Measurements from ENCODE around the gene CATSPERD. TPM values are rescaled to one million over a fixed set of nuclear protein-coding genes. Genes with fewer than 3 reads are reported as not detected.
A peak's percentile ranks its signal among the peaks of the same experiment; 100 is the strongest.

Gene CATSPERD
- total and polyA plus RNA-seq, 9 of the 15 experiments (the other 6 are each of a cell fraction or from before 2014, with no cell fraction given) = not detected

DNA sequence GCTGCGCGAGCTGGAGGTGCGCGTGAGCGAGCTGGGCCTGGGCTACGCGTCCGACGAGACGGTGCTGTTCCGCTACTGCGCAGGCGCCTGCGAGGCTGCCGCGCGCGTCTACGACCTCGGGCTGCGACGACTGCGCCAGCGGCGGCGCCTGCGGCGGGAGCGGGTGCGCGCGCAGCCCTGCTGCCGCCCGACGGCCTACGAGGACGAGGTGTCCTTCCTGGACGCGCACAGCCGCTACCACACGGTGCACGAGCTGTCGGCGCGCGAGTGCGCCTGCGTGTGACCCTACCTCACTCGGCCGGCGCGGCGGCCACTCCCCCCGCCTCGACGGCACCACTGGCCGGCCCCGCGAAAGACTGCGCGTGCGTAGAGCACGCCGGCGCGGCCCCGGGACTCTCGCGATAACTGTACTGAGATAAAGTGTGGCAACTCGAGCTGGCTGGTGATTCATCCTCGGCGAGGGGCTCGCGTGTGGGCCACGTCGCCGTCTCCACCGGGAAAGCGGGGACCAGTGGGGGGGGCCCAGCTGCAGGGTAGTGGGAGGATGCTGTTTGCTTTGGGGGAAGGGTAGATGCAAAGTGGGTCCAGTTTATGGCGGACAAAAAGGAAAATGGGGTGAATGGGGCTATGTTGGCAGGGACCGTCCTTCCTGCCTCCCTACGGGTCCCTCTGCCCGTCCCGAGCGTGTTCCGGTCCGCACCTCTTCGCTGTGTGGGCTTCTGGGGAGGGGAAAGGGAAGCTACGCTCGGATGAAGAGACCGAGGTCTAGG is 107.6 kb downstream of the CATSPERD start (continued):
- TF ChIP-seq, protein P1, sequence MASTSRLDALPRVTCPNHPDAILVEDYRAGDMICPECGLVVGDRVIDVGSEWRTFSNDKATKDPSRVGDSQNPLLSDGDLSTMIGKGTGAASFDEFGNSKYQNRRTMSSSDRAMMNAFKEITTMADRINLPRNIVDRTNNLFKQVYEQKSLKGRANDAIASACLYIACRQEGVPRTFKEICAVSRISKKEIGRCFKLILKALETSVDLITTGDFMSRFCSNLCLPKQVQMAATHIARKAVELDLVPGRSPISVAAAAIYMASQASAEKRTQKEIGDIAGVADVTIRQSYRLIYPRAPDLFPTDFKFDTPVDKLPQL (IDR thresholded peaks at IDR 0.05; ENCODE audit: extremely low read depth, insufficient read length) = no peak
- TF ChIP-seq, protein P2, sequence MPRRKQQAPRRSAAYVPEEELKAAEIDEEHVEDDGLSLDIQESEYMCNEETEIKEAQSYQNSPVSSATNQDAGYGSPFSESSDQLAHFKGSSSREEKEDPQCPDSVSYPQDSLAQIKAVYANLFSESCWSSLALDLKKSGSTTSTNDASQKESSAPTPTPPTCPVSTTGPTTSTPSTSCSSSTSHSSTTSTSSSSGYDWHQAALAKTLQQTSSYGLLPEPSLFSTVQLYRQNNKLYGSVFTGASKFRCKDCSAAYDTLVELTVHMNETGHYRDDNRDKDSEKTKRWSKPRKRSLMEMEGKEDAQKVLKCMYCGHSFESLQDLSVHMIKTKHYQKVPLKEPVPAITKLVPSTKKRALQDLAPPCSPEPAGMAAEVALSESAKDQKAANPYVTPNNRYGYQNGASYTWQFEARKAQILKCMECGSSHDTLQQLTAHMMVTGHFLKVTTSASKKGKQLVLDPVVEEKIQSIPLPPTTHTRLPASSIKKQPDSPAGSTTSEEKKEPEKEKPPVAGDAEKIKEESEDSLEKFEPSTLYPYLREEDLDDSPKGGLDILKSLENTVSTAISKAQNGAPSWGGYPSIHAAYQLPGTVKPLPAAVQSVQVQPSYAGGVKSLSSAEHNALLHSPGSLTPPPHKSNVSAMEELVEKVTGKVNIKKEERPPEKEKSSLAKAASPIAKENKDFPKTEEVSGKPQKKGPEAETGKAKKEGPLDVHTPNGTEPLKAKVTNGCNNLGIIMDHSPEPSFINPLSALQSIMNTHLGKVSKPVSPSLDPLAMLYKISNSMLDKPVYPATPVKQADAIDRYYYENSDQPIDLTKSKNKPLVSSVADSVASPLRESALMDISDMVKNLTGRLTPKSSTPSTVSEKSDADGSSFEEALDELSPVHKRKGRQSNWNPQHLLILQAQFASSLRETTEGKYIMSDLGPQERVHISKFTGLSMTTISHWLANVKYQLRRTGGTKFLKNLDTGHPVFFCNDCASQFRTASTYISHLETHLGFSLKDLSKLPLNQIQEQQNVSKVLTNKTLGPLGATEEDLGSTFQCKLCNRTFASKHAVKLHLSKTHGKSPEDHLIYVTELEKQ (CRISPR knock-in tag; IDR thresholded peaks at IDR 0.05) = no peak
- TF ChIP-seq ELF2 (CRISPR knock-in tag; IDR thresholded peaks at IDR 0.05) = no peak
- TF ChIP-seq ZBTB26 (CRISPR knock-in tag; IDR thresholded peaks at IDR 0.05) = peak; percentile 86
- TF ChIP-seq ETV6 (IDR thresholded peaks at IDR 0.05; ENCODE audit: borderline replicate concordance in 1 of 2, low read depth in 2 of 2, low read length in 1 of 2) = no peak
- no peak for TF ChIP-seq ETV6 (CRISPR knock-in tag; IDR thresholded peaks at IDR 0.05; ENCODE audit: borderline replicate concordance)
- TF ChIP-seq, protein P3, sequence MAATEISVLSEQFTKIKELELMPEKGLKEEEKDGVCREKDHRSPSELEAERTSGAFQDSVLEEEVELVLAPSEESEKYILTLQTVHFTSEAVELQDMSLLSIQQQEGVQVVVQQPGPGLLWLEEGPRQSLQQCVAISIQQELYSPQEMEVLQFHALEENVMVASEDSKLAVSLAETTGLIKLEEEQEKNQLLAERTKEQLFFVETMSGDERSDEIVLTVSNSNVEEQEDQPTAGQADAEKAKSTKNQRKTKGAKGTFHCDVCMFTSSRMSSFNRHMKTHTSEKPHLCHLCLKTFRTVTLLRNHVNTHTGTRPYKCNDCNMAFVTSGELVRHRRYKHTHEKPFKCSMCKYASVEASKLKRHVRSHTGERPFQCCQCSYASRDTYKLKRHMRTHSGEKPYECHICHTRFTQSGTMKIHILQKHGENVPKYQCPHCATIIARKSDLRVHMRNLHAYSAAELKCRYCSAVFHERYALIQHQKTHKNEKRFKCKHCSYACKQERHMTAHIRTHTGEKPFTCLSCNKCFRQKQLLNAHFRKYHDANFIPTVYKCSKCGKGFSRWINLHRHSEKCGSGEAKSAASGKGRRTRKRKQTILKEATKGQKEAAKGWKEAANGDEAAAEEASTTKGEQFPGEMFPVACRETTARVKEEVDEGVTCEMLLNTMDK (IDR thresholded peaks at IDR 0.05; ENCODE audit: borderline replicate concordance, insufficient read depth, low read depth, low read length, poor library complexity, severe bottlenecking) = no peak
- no peak for TF ChIP-seq ZNF124 (CRISPR knock-in tag; IDR thresholded peaks at IDR 0.05)
- no peak for TF ChIP-seq NCOA2 (IDR thresholded peaks at IDR 0.05; ENCODE audit: partially characterized antibody in 2 of 2)
- TF ChIP-seq SMAD3 (CRISPR knock-in tag; conservative IDR thresholded peaks at IDR 0.05) = no peak
- TF ChIP-seq CREB1 (IDR thresholded peaks at IDR 0.05) = peak; percentile 85
- peak; percentile 80 for TF ChIP-seq CREB1 (CRISPR knock-in tag; IDR thresholded peaks at IDR 0.05)
- TF ChIP-seq, protein P4, sequence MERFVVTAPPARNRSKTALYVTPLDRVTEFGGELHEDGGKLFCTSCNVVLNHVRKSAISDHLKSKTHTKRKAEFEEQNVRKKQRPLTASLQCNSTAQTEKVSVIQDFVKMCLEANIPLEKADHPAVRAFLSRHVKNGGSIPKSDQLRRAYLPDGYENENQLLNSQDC (CRISPR knock-in tag; IDR thresholded peaks at IDR 0.05) = no peak; the same call in 1 of the 2 replicates
- no peak for TF ChIP-seq MITF (IDR thresholded peaks at IDR 0.05)
- TF ChIP-seq ZNF175 (CRISPR knock-in tag; IDR thresholded peaks at IDR 0.05; ENCODE audit: low read depth) = 0 out of 2 replicates have a peak, but pooled peaks have one; percentile 45
- no peak for TF ChIP-seq XRCC3 (IDR thresholded peaks at IDR 0.05)
- TF ChIP-seq NFIC (IDR thresholded peaks at IDR 0.05) = peak; percentile 94
- TF ChIP-seq MECOM (CRISPR knock-in tag; IDR thresholded peaks at IDR 0.05) = no peak
- TF ChIP-seq PHB2 (IDR thresholded peaks at IDR 0.05; ENCODE audit: low read depth) = no peak

Measured in K562 (cell line).